Measurements from ENCODE around the gene BEST4. TPM values are rescaled to one million over a fixed set of nuclear protein-coding genes. Genes with fewer than 3 reads are reported as not detected.
"Not testable (repeated sequence)": the region's sequence is repeated elsewhere in the genome, so short reads cannot be mapped to it uniquely, and the experiment has no call there.

BEST4 gene
- polyA plus RNA-seq, 1 donor from 2014 or later = not detected

- H2AFZ ChIP-seq (ENCODE audit: low read depth, low read length) = no peak overlapping the region
- H3K79me2 ChIP-seq (replicated peaks; ENCODE audit: insufficient read depth, low read length) = no peaks in the 10 kb centered on the region
- no peaks in the 10 kb centered on the region for H3K36me3 ChIP-seq (ENCODE audit: insufficient read depth, low read length)
- H4K20me1 ChIP-seq (ENCODE audit: insufficient read depth) = no peaks in the 10 kb centered on the region
- H3K4me3 ChIP-seq (ENCODE audit: low read length) = no peak overlapping the region
- no peaks in the 10 kb centered on the region for H3F3A ChIP-seq (ENCODE audit: insufficient read depth, low read length, poor library complexity, severe bottlenecking)
- H3K9me2 ChIP-seq (ENCODE audit: insufficient read depth, low read length) = no peaks in the 10 kb centered on the region
- H3K27ac ChIP-seq (ENCODE audit: low read length) = no peak overlapping the region
- peaks cover 15% of the 10 kb centered on the region for H3K27me3 ChIP-seq (ENCODE audit: insufficient read depth, low read depth, low read length)
- TF ChIP-seq REST (IDR thresholded peaks at IDR 0.05; ENCODE audit: borderline replicate concordance) = no peak
- no peak for TF ChIP-seq TAF1 (IDR thresholded peaks at IDR 0.05; ENCODE audit: low read depth)
- no peak for TF ChIP-seq RAD21 (conservative IDR thresholded peaks at IDR 0.05)
- TF ChIP-seq CTCF (IDR thresholded peaks at IDR 0.05; ENCODE audit: poor library complexity, severe bottlenecking) = no peak
- TF ChIP-seq EZH2 (IDR thresholded peaks at IDR 0.05; ENCODE audit: borderline replicate concordance, insufficient read depth, low read length, poor library complexity, severe bottlenecking) = no peak
- no peak for TF ChIP-seq SMC3 (conservative IDR thresholded peaks at IDR 0.05; ENCODE audit: poor library complexity)
- TF ChIP-seq EP300 (conservative IDR thresholded peaks at IDR 0.05; ENCODE audit: poor library complexity, severe bottlenecking) = no peak
- TF ChIP-seq MXI1 (conservative IDR thresholded peaks at IDR 0.05; ENCODE audit: poor library complexity, severe bottlenecking) = no peak
- no peak for TF ChIP-seq POLR2AphosphoS5 (IDR thresholded peaks at IDR 0.05)
- H3K4me2 ChIP-seq (ENCODE audit: low read length) = no peak overlapping the region
- H3K9ac ChIP-seq (ENCODE audit: low read length) = no peak overlapping the region
- peaks cover 2% of the 10 kb centered on the region for H3K9me3 ChIP-seq (ENCODE audit: low read length)
Measured at GRCh38 chr1:44817771-44818495, 30.0 kb upstream of the BEST4 start.

GRCh38 chr1:44817307-44817706 lies 29.3 kb upstream of the BEST4 start:
- no peak overlapping the region for H3K4me2 ChIP-seq (ENCODE audit: low read length)
- H3K79me2 ChIP-seq (replicated peaks; ENCODE audit: insufficient read depth, low read length) = no peaks in the 10 kb centered on the region
- H3K36me3 ChIP-seq (ENCODE audit: insufficient read depth, low read length) = no peaks in the 10 kb centered on the region
- no peaks in the 10 kb centered on the region for H3K9me2 ChIP-seq (ENCODE audit: insufficient read depth, low read length)
- no peaks in the 10 kb centered on the region for H3F3A ChIP-seq (ENCODE audit: insufficient read depth, low read length, poor library complexity, severe bottlenecking)
- no peak overlapping the region for H3K9ac ChIP-seq (ENCODE audit: low read length)
- peaks cover 15% of the 10 kb centered on the region for H3K27me3 ChIP-seq (ENCODE audit: insufficient read depth, low read depth, low read length)
- H3K27ac ChIP-seq (ENCODE audit: low read length) = no peak overlapping the region
- H4K20me1 ChIP-seq (ENCODE audit: insufficient read depth) = no peaks in the 10 kb centered on the region
- H3K4me3 ChIP-seq (ENCODE audit: low read length) = no peak overlapping the region
- H2AFZ ChIP-seq (ENCODE audit: low read depth, low read length) = no peak overlapping the region
- H3K9me3 ChIP-seq (ENCODE audit: low read length) = peaks cover 2% of the 10 kb centered on the region
- TF ChIP-seq EZH2 (IDR thresholded peaks at IDR 0.05; ENCODE audit: borderline replicate concordance, insufficient read depth, low read length, poor library complexity, severe bottlenecking) = no peak

GRCh38 chr1:44815926-44816325 lies 28.0 kb upstream of the BEST4 start:
- H3K4me3 ChIP-seq (ENCODE audit: low read length); H3K79me2 ChIP-seq (replicated peaks; ENCODE audit: insufficient read depth, low read length); H2AFZ ChIP-seq (ENCODE audit: low read depth, low read length); H3K9me3 ChIP-seq (ENCODE audit: low read length); H3K9me2 ChIP-seq (ENCODE audit: insufficient read depth, low read length); H4K20me1 ChIP-seq (ENCODE audit: insufficient read depth); H3K27ac ChIP-seq (ENCODE audit: low read length); H3K36me3 ChIP-seq (ENCODE audit: insufficient read depth, low read length); H3K4me2 ChIP-seq (ENCODE audit: low read length); H3F3A ChIP-seq (ENCODE audit: insufficient read depth, low read length, poor library complexity, severe bottlenecking); H3K9ac ChIP-seq (ENCODE audit: low read length): not testable (repeated sequence)
- peaks cover 15% of the 10 kb centered on the region for H3K27me3 ChIP-seq (ENCODE audit: insufficient read depth, low read depth, low read length)

All from neural cell (in vitro differentiated cells).